Spleen (tissue), 7 donors: ENCODE results near the gene TRIM40.
"Not testable (repeated sequence)": the region's sequence is repeated elsewhere in the genome, so short reads cannot be mapped to it uniquely, and the experiment has no call there.

Source experiments
- POLR2A ChIP-seq, 3 donors: fragments of 450-650 bp; IDR thresholded peaks; one replicate each; pipeline ENCODE4 v1.5.1; 2017; ENCODE audit warnings: antibody characterized with exemption in 3 of 3, mild to moderate bottlenecking in 1 of 3
- TF ChIP-seq, protein P1 (sequence below), 11 experiments: fragments of 200-600 bp in 7 of 11; fragments of 450-650 bp in 4 of 11; sonication (generic) in 4 of 11; IDR thresholded peaks in 8 of 11; conservative IDR thresholded peaks in 3 of 11; 1 replicate in 7 of 11; 2 replicates in 4 of 11; pipeline versions ENCODE4 v1.4.0 to v1.8.0; 2016 to 2021; ENCODE audit warnings: antibody characterized with exemption in 11 of 11, inconsistent platforms in 4 of 11, mild to moderate bottlenecking in 1 of 11
- donor health status: DM: no; HTN: no; CAD: no; lungs with moderate emphysema.
- donor health status: DM: no; HTN: no; CAD: no.
- donor health status: DM: no; HTN: no; CAD: no.

- TF ChIP-seq, protein P1, sequence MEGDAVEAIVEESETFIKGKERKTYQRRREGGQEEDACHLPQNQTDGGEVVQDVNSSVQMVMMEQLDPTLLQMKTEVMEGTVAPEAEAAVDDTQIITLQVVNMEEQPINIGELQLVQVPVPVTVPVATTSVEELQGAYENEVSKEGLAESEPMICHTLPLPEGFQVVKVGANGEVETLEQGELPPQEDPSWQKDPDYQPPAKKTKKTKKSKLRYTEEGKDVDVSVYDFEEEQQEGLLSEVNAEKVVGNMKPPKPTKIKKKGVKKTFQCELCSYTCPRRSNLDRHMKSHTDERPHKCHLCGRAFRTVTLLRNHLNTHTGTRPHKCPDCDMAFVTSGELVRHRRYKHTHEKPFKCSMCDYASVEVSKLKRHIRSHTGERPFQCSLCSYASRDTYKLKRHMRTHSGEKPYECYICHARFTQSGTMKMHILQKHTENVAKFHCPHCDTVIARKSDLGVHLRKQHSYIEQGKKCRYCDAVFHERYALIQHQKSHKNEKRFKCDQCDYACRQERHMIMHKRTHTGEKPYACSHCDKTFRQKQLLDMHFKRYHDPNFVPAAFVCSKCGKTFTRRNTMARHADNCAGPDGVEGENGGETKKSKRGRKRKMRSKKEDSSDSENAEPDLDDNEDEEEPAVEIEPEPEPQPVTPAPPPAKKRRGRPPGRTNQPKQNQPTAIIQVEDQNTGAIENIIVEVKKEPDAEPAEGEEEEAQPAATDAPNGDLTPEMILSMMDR (IDR thresholded peaks at IDR 0.05 in 8 of 11, conservative IDR thresholded peaks at IDR 0.05 in 3 of 11) = not testable (repeated sequence)
- TF ChIP-seq POLR2A (IDR thresholded peaks at IDR 0.05) = not testable (repeated sequence)
Observed at GRCh38 chr6:30165238-30165637, 29.3 kb downstream of the TRIM40 start.
